HepG2 (cell line): ENCODE results near the gene CNOT8. TPM values are rescaled to one million over a fixed set of nuclear protein-coding genes. Genes with fewer than 3 reads are reported as not detected.

Experiments
- microRNA counts: library from miRNA; unstranded; fragments of <30 nt; microRNA quantifications from one replicate; lab custom pipeline; 2015
- microRNA-seq: library from miRNA; unstranded; fragments of <30 nt; microRNA quantifications from one replicate; pipeline ENCODE4, GENCODE V29; 2020
- polyA plus RNA-seq, 8 experiments: library from polyadenylated mRNA; depleted of rRNA in 3 of 8; stranded (reverse) in 7 of 8; unstranded in 1 of 8; fragments of >200 nt; fragmentation: Illumina TruSeq in 4 of 8; extraction: Trizol in 4 of 8; gene quantifications; 2 replicates each; pipeline versions ENCODE4 v1.2.1 to v1.2.3, GENCODE V29; 2011 to 2016; ENCODE audit warnings: low read depth in 4 of 8, missing spikeins in 1 of 8, mixed read lengths in 1 of 8; ENCODE audit not compliant: insufficient read depth in 1 of 8
- small RNA-seq, 3 experiments: library from RNA; depleted of rRNA; stranded (forward); fragments of <200 nt; gene quantifications; one replicate each; pipeline ENCODE3, GENCODE V24; 2012; ENCODE audit warnings: low read depth in 2 of 3, low replicate concordance in 1 of 3; ENCODE audit not compliant: insufficient read length in 3 of 3, insufficient read depth in 2 of 3
- total RNA-seq, 5 experiments: library from RNA; depleted of rRNA; stranded (reverse); fragments of >200 nt; fragmentation: Illumina TruSeq; extraction: Trizol; gene quantifications; 2 replicates each; pipeline ENCODE4 v1.2.3, GENCODE V29; 2016; ENCODE audit warnings: low read depth in 1 of 5

Gene CNOT8
- total and polyA plus RNA-seq, 2 of the 13 experiments (the other 11 are each of a cell fraction or from before 2014, with no cell fraction given) = 37.1 to 74.9 TPM

MicroRNAs encoded within 50 kb of the gene (microRNA counts, 767-probe panel; counts per million panel counts)
- not detected for microRNA hsa-miR-378h (lab: Ali Mortazavi, UCI)

Small RNAs within 50 kb of the gene (microRNA-seq; reads per million reads assigned to microRNA genes)
- not detected for gene MIR378H

Small RNAs within 50 kb of the gene (small RNA-seq; reads per million reads assigned to genes)
- gene MIR378H = 0 reads per million in 3 experiments

Other genes with a start within 250 kb of the CNOT8 start
- 61.4 and 68.5 TPM in 2 replicates for gene LARP1, start 103.2 kb upstream of the CNOT8 start, total RNA-seq (2016; rRNA removed; fragmentation: Illumina TruSeq; extraction: Trizol)
- gene LARP1, start 103.2 kb upstream of the CNOT8 start, polyA plus RNA-seq (2011; rRNA removed) = 45.2 and 52.0 TPM in 2 replicates
- 3.0 and 4.7 TPM in 2 replicates for gene FAXDC2, start 8.0 kb upstream of the CNOT8 start, total RNA-seq (2016; rRNA removed; fragmentation: Illumina TruSeq; extraction: Trizol)
- gene FAXDC2, start 8.0 kb upstream of the CNOT8 start, polyA plus RNA-seq (2011; rRNA removed) = 49.5 and 58.8 TPM in 2 replicates
- 28.6 and 52.8 TPM in 2 replicates for gene GEMIN5, start 79.6 kb downstream of the CNOT8 start, total RNA-seq (2016; rRNA removed; fragmentation: Illumina TruSeq; extraction: Trizol)
- gene GEMIN5, start 79.6 kb downstream of the CNOT8 start, polyA plus RNA-seq (2011; rRNA removed) = 6.6 and 7.1 TPM in 2 replicates
- gene MRPL22, start 82.4 kb downstream of the CNOT8 start, total RNA-seq (2016; rRNA removed; fragmentation: Illumina TruSeq; extraction: Trizol) = 84.8 and 118 TPM in 2 replicates
- gene MRPL22, start 82.4 kb downstream of the CNOT8 start, polyA plus RNA-seq (2011; rRNA removed) = 55.1 and 66.8 TPM in 2 replicates
- gene KIF4B, start 155.1 kb downstream of the CNOT8 start, total RNA-seq (2016; rRNA removed; fragmentation: Illumina TruSeq; extraction: Trizol) = 0.04 and 0.11 TPM in 2 replicates
- not detected in 2 replicates for gene KIF4B, start 155.1 kb downstream of the CNOT8 start, polyA plus RNA-seq (2011; rRNA removed)